CD14-positive monocyte (primary cell): ENCODE measurements around the gene CEACAM16. TPM values are rescaled to one million over a fixed set of nuclear protein-coding genes. Genes with fewer than 3 reads are reported as not detected.

Source experiments
- DNase-seq, 3 donors: peaks; one replicate each; pipeline ENCODE4 v3.0.0-alpha.2; 2011 to 2022
- H2AFZ ChIP-seq: 2 replicates; pipeline ENCODE4 v1.6.0; 2012; ENCODE audit warnings: mild to moderate bottlenecking, low read depth, low read length, inconsistent platforms; ENCODE audit not compliant: insufficient read depth, poor library complexity, severe bottlenecking
- H3K27ac ChIP-seq, 2 donors: 1 replicate in 1 of 2; 2 replicates in 1 of 2; pipeline ENCODE4 v1.5.1; 2012 to 2013; ENCODE audit warnings: low read length in 2 of 2, control low read depth in 1 of 2, inconsistent platforms in 1 of 2, low read depth in 1 of 2, mild to moderate bottlenecking in 1 of 2
- H3K27me3 ChIP-seq, 2 donors: one replicate each; pipeline versions ENCODE4 v1.6.0 to v1.6.1; 2011 to 2013; ENCODE audit warnings: low read length in 2 of 2; ENCODE audit not compliant: control insufficient read depth in 2 of 2, insufficient read depth in 2 of 2
- H3K36me3 ChIP-seq, 2 donors: replicated peaks in 1 of 2; 1 replicate in 1 of 2; 2 replicates in 1 of 2; pipeline versions ENCODE4 v1.5.1 to v1.6.1; 2012 to 2013; ENCODE audit warnings: low read length in 2 of 2, control low read depth in 1 of 2, inconsistent platforms in 1 of 2, mild to moderate bottlenecking in 1 of 2; ENCODE audit not compliant: insufficient read depth in 2 of 2, control insufficient read depth in 1 of 2
- H3K4me1 ChIP-seq, 2 donors: 1 replicate in 1 of 2; 2 replicates in 1 of 2; pipeline versions ENCODE4 v1.5.1 to v1.6.1; 2012 to 2013; ENCODE audit warnings: low read length in 2 of 2, control low read depth in 1 of 2, inconsistent platforms in 1 of 2, mild to moderate bottlenecking in 1 of 2, moderate library complexity in 1 of 2; ENCODE audit not compliant: insufficient read depth in 2 of 2, control insufficient read depth in 1 of 2
- H3K4me2 ChIP-seq: replicated peaks from 2 replicates; pipeline ENCODE3; 2012; ENCODE audit warnings: low read length, moderate library complexity, mild to moderate bottlenecking; ENCODE audit not compliant: poor library complexity, severe bottlenecking; ENCODE audit errors: extremely low read depth
- H3K4me3 ChIP-seq, 3 experiments: fragments of 200-600 bp in 1 of 3; sonication (generic) in 1 of 3; replicated peaks in 1 of 3; 1 replicate in 2 of 3; 2 replicates in 1 of 3; pipeline ENCODE4 v1.5.1; 2011 to 2013; ENCODE audit warnings: low read length in 3 of 3, mild to moderate bottlenecking in 3 of 3, control low read depth in 2 of 3, low read depth in 2 of 3, inconsistent platforms in 1 of 3, moderate library complexity in 1 of 3
- H3K79me2 ChIP-seq: 2 replicates; pipeline ENCODE4 v1.6.0; 2012; ENCODE audit warnings: mild to moderate bottlenecking, control low read depth, inconsistent platforms, low read length, moderate library complexity; ENCODE audit not compliant: insufficient read depth
- H3K9ac ChIP-seq: 2 replicates; pipeline ENCODE4 v1.6.0; 2017; ENCODE audit warnings: low read length, mild to moderate bottlenecking; ENCODE audit not compliant: insufficient read depth, poor library complexity, severe bottlenecking
- H3K9me3 ChIP-seq, 2 donors: replicated peaks in 1 of 2; 1 replicate in 1 of 2; 2 replicates in 1 of 2; pipeline versions ENCODE4 v1.5.1 to v1.6.1; 2012 to 2013; ENCODE audit warnings: low read length in 2 of 2, control low read depth in 1 of 2; ENCODE audit not compliant: control insufficient read depth in 1 of 2, insufficient read depth in 1 of 2
- H4K20me1 ChIP-seq: 2 replicates; pipeline ENCODE4 v1.6.0; 2012; ENCODE audit warnings: mild to moderate bottlenecking, low read length, control low read depth, moderate library complexity; ENCODE audit not compliant: insufficient read depth
- H3K27ac Mint-ChIP-seq, 7 donors: one replicate each; pipeline ENCODE4 v1.8.0; 2020; ENCODE audit warnings: mild to moderate bottlenecking in 7 of 7, mixed read lengths in 7 of 7, moderate library complexity in 6 of 7, inconsistent platforms in 2 of 7
- H3K27me3 Mint-ChIP-seq, 3 donors: one replicate each; pipeline ENCODE4 v1.8.0; 2021 to 2022; ENCODE audit warnings: low read depth in 3 of 3, mild to moderate bottlenecking in 3 of 3, mixed read lengths in 3 of 3, moderate library complexity in 3 of 3, inconsistent platforms in 1 of 3
- H3K36me3 Mint-ChIP-seq, 2 donors: one replicate each; pipeline ENCODE4 v1.8.0; 2020; ENCODE audit warnings: mixed read lengths in 2 of 2, inconsistent platforms in 1 of 2, mild to moderate bottlenecking in 1 of 2
- H3K4me1 Mint-ChIP-seq: one replicate; pipeline ENCODE4 v1.8.0; 2020; ENCODE audit warnings: mild to moderate bottlenecking, mixed read lengths
- H3K4me3 Mint-ChIP-seq, 2 donors: one replicate each; pipeline ENCODE4 v1.8.0; 2020; ENCODE audit warnings: mild to moderate bottlenecking in 2 of 2, mixed read lengths in 2 of 2, moderate library complexity in 1 of 2
- H3K9me3 Mint-ChIP-seq, 7 donors: one replicate each; pipeline ENCODE4 v1.8.0; 2020 to 2022; ENCODE audit warnings: mixed read lengths in 7 of 7, mild to moderate bottlenecking in 6 of 7, moderate library complexity in 6 of 7, inconsistent platforms in 2 of 7
- CTCF ChIP-seq: fragments of 200-600 bp; IDR thresholded peaks from one replicate; pipeline ENCODE4 v1.8.0; 2022; ENCODE audit warnings: antibody characterized with exemption, mild to moderate bottlenecking
- WGBS: methylation state at CpG from one replicate; pipeline ENCODE4 v1.1.5; 2013; ENCODE audit warnings: missing lambda C conversion rate; ENCODE audit not compliant: insufficient coverage; 5-methylcytosine and 5-hydroxymethylcytosine counted together
- intact Hi-C, 2 donors: fragments of 100-400 bp; cut with micrococcal nuclease; formaldehyde crosslinking; loops; one replicate each; pipeline versions ENCODE4 v1.15.0 to v1.15.1; 2023
- polyA plus RNA-seq, 3 donors: library from polyadenylated mRNA; depleted of rRNA in 1 of 3; unstranded in 2 of 3; stranded (reverse) in 1 of 3; fragments of 300-500 nt in 2 of 3; fragments of >200 nt in 1 of 3; fragmentation: Illumina TruSeq in 2 of 3; gene quantifications; 1 replicate in 2 of 3; 2 replicates in 1 of 3; pipeline ENCODE4 v1.2.3, GENCODE V29; 2012 to 2021

Gene CEACAM16
- polyA plus RNA-seq, 3 donors, result not detected

- H3K4me1 Mint-ChIP-seq, result peaks cover 65% of the 10 kb centered on the region
- Histone ChIP-seq H2AFZ (no peak overlapping the region), H3K4me2 (no peak overlapping the region), H3K4me1 (peaks cover 44 to 61% of the 10 kb centered on the region in 2 donors), H3K36me3 (no peaks in the 10 kb centered on the region), H4K20me1 (no peaks in the 10 kb centered on the region), H3K27me3 (no peaks in the 10 kb centered on the region), H3K9ac (no peak overlapping the region), H3K4me3 (no peak overlapping the region), H3K9me3 (no peaks in the 10 kb centered on the region), H3K79me2 (no peaks in the 10 kb centered on the region), H3K27ac (no peak overlapping the region)
- intact Hi-C loops, result loop anchor here (2.0 to 10.0 kb wide), 3 partner anchors 13 to 119 kb away; partner anchors contain the start of gene NECTIN2 (in 1 of the 2)
- H3K9me3 Mint-ChIP-seq, result no peaks in the 10 kb centered on the region
- no peaks in the 10 kb centered on the region for H3K36me3 Mint-ChIP-seq
- H3K27me3 Mint-ChIP-seq, result peaks cover 4 to 9% (median 4%) of the 10 kb centered on the region in 3 donors
- DNase-seq, result no peak
- no peak for TF ChIP-seq CTCF
- 86% methylated on average over 4 of the region's 5 CpGs for WGBS
- H3K27ac Mint-ChIP-seq, result peak overlapping the region in 1 of 7 donors; percentile 27
- H3K4me3 Mint-ChIP-seq, result no peak overlapping the region
Observed at GRCh38 chr19:44725684-44726083, 26.7 kb downstream of the CEACAM16 start.

- no peak overlapping the region for H3K27ac ChIP-seq
Observed at GRCh38 chr19:44726465-44726864, 27.5 kb downstream of the CEACAM16 start.

More at GRCh38 chr19:44726465-44726864, 27.5 kb downstream of the CEACAM16 start:
- H3K27ac Mint-ChIP-seq, result peak overlapping the region in 2 of 7 donors; percentile 32 to 42
- H3K4me3 Mint-ChIP-seq, result no peak overlapping the region
- Histone ChIP-seq H3K36me3 (no peaks in the 10 kb centered on the region), H2AFZ (no peak overlapping the region), H3K9me3 (no peaks in the 10 kb centered on the region), H4K20me1 (no peaks in the 10 kb centered on the region), H3K4me2 (no peak overlapping the region), H3K4me3 (no peak overlapping the region), H3K4me1 (peaks cover 36 to 53% of the 10 kb centered on the region in 2 donors), H3K27me3 (no peaks in the 10 kb centered on the region), H3K9ac (no peak overlapping the region), H3K79me2 (no peaks in the 10 kb centered on the region)
- intact Hi-C loops, result loop anchor here in 1 of 2 donors (10.0 kb wide), 2 partner anchors 72 to 118 kb away; partner anchors contain the start of gene NECTIN2
- H3K36me3 Mint-ChIP-seq, result no peaks in the 10 kb centered on the region
- H3K27me3 Mint-ChIP-seq, result peaks cover 4 to 5% (median 5%) of the 10 kb centered on the region in 3 donors
- H3K4me1 Mint-ChIP-seq, result peaks cover 57% of the 10 kb centered on the region
- no peak for DNase-seq
- no peak for TF ChIP-seq CTCF
- no peaks in the 10 kb centered on the region for H3K9me3 Mint-ChIP-seq
- WGBS, result 71% methylated on average over 7 of the region's 12 CpGs
